ENCODE measurements around the gene CAPN11.

GRCh38 chr6:44133981-44134711 lies 24.5 kb upstream of the CAPN11 start:
- TF ChIP-seq CTCF (conservative IDR thresholded peaks at IDR 0.05 in 1 of 2, IDR thresholded peaks at IDR 0.05 in 1 of 2; ENCODE audit: low read depth in 1 of 2, low read length in 2 of 2) (no peak), EZH2 (IDR thresholded peaks at IDR 0.05; ENCODE audit: low read length, missing control alignments) (no peak)

All from fibroblast of lung (primary cell).